Fibroblast of mammary gland (primary cell): ENCODE results near the gene OR2L2.
"Not testable (repeated sequence)": the region's sequence is repeated elsewhere in the genome, so short reads cannot be mapped to it uniquely, and the experiment has no call there.

Experiments used
- DNase-seq: peaks from one replicate; pipeline ENCODE4 v3.0.0-alpha.2; 2010; ENCODE audit warnings: low read depth
- H3K4me3 ChIP-seq: 2 replicates; pipeline ENCODE4 v1.5.1; 2011; ENCODE audit warnings: low read depth, mild to moderate bottlenecking, low read length, moderate library complexity; ENCODE audit not compliant: control insufficient read depth
- CTCF ChIP-seq: conservative IDR thresholded peaks from 2 replicates; pipeline ENCODE4 v1.5.1; 2011; ENCODE audit warnings: low read depth, low read length, inconsistent platforms; ENCODE audit not compliant: control insufficient read depth, insufficient read depth

The OR2L2 gene

GRCh38 chr1:248065604-248066003 lies 35.7 kb downstream of the OR2L2 start:
- DNase-seq = no peak
- H3K4me3 ChIP-seq = no peak overlapping the region
- no peak for TF ChIP-seq CTCF

GRCh38 chr1:248083864-248084263 lies 54.0 kb downstream of the OR2L2 start:
- not testable (repeated sequence) for H3K4me3 ChIP-seq, DNase-seq
